Stomach (tissue), 9 donors: ENCODE results near the gene CACNG6. TPM values are rescaled to one million over a fixed set of nuclear protein-coding genes. Genes with fewer than 3 reads are reported as not detected.

Experiments used
- DNase-seq, 2 donors: peaks; one replicate each; pipeline versions ENCODE4 v3.0.0 to v3.0.0-alpha.2; 2013 to 2019
- H3K27ac ChIP-seq, 5 donors: fragments of 200-600 bp in 4 of 5; sonication (generic) in 4 of 5; one replicate each; pipeline ENCODE4 v1.5.1; 2013 to 2019; ENCODE audit warnings: mild to moderate bottlenecking in 1 of 5, moderate library complexity in 1 of 5
- H3K27me3 ChIP-seq, 3 donors: fragments of 200-600 bp; sonication (generic); one replicate each; pipeline ENCODE4 v1.5.1; 2017 to 2019; ENCODE audit warnings: mixed run types in 1 of 3
- H3K36me3 ChIP-seq, 4 donors: fragments of 200-600 bp; sonication (generic); 1 replicate in 3 of 4; 2 replicates in 1 of 4; pipeline ENCODE4 v1.5.1; 2016 to 2019
- H3K4me1 ChIP-seq, 4 donors: fragments of 200-600 bp; sonication (generic); one replicate each; pipeline ENCODE4 v1.5.1; 2016 to 2019
- H3K4me3 ChIP-seq, 4 donors: fragments of 200-600 bp; sonication (generic) in 3 of 4; one replicate each; pipeline ENCODE4 v1.5.1; 2016 to 2019; ENCODE audit warnings: mild to moderate bottlenecking in 1 of 4
- H3K9me3 ChIP-seq, 4 donors: fragments of 200-600 bp; sonication (generic); one replicate each; pipeline ENCODE4 v1.5.1; 2016 to 2019
- EP300 ChIP-seq: sonication (generic); formaldehyde crosslinking; IDR thresholded peaks from one replicate; pipeline ENCODE4 v1.6.1; 2017; ENCODE audit warnings: antibody characterized with exemption
- POLR2A ChIP-seq, 4 donors: fragments of 450-650 bp; IDR thresholded peaks; one replicate each; pipeline ENCODE4 v1.6.1; 2016; ENCODE audit warnings: antibody characterized with exemption in 4 of 4, control low read depth in 2 of 4, mild to moderate bottlenecking in 1 of 4, moderate library complexity in 1 of 4
- POLR2AphosphoS5 ChIP-seq, 3 donors: sonication (generic); formaldehyde crosslinking; IDR thresholded peaks; one replicate each; pipeline ENCODE4 v1.6.1; 2016; ENCODE audit warnings: antibody characterized with exemption in 3 of 3
- WGBS, 5 donors: extraction: QIAGEN DNeasy Blood & Tissue Kit in 3 of 5; methylation state at CpG; one replicate each; pipeline versions ENCODE4 v1.1.5 to v1.1.7; 2013 to 2018; 5-methylcytosine and 5-hydroxymethylcytosine counted together
- intact Hi-C: fragments of 100-400 bp; cut with DNase I; formaldehyde crosslinking; loops from one replicate; pipeline ENCODE4 v1.15.1; 2023; ENCODE audit warnings: low total_unique reads
- polyA plus RNA-seq, 3 donors: library from polyadenylated mRNA; stranded (reverse); fragments of 200-250 nt; gene quantifications; one replicate each; pipeline ENCODE4 v1.2.3, GENCODE V29; 2013
- total RNA-seq, 5 donors: library from RNA; depleted of rRNA; stranded (reverse); fragments of >200 nt; gene quantifications; one replicate each; pipeline versions ENCODE4 v1.1.0 to v1.2.3, GENCODE V29; 2014 to 2016
- TF ChIP-seq, protein P1 (sequence below), 7 experiments: fragments of 450-650 bp in 4 of 7; fragments of 200-600 bp in 3 of 7; sonication (generic) in 3 of 7; IDR thresholded peaks; one replicate each; pipeline ENCODE4 v1.5.1; 2016 to 2019; ENCODE audit warnings: antibody characterized with exemption in 7 of 7, control low read depth in 2 of 7, mild to moderate bottlenecking in 1 of 7
- donor health status: healthy with polysubstance abuse.
- donor health status: Bipolar disorder and iron deficiency.
- donor health status: healthy.

The CACNG6 gene
- total and polyA plus RNA-seq, 8 donors, result 0.13 to 0.58 (median 0.46) TPM; not detected in 5

- DNase-seq, result no peak
- TF ChIP-seq POLR2A (IDR thresholded peaks at IDR 0.05) (no peak), EP300 (no peak), POLR2AphosphoS5 (IDR thresholded peaks at IDR 0.05) (no peak)
- TF ChIP-seq, protein P1, sequence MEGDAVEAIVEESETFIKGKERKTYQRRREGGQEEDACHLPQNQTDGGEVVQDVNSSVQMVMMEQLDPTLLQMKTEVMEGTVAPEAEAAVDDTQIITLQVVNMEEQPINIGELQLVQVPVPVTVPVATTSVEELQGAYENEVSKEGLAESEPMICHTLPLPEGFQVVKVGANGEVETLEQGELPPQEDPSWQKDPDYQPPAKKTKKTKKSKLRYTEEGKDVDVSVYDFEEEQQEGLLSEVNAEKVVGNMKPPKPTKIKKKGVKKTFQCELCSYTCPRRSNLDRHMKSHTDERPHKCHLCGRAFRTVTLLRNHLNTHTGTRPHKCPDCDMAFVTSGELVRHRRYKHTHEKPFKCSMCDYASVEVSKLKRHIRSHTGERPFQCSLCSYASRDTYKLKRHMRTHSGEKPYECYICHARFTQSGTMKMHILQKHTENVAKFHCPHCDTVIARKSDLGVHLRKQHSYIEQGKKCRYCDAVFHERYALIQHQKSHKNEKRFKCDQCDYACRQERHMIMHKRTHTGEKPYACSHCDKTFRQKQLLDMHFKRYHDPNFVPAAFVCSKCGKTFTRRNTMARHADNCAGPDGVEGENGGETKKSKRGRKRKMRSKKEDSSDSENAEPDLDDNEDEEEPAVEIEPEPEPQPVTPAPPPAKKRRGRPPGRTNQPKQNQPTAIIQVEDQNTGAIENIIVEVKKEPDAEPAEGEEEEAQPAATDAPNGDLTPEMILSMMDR (IDR thresholded peaks at IDR 0.05), result no peak
- Histone ChIP-seq H3K36me3 (no peaks in the 10 kb centered on the region), H3K27me3 (peaks cover 0 to 80% (median 11%) of the 10 kb centered on the region in 3 donors), H3K4me3 (no peak overlapping the region), H3K4me1 (peaks cover 0 to 6% (median 0%) of the 10 kb centered on the region in 4 donors), H3K9me3 (peaks cover 0 to 4% (median 0%) of the 10 kb centered on the region in 4 donors), H3K27ac (no peak overlapping the region)
- intact Hi-C loops, result no loop called here
- WGBS, 5 donors, result 86 to 93% (median 87%) methylated on average over 6 of the region's 6 CpGs
These were observed 22.1 kb upstream of the CACNG6 start for GRCh38 chr19:53969366-53969765.

GRCh38 chr19:53971673-53972072 lies 19.8 kb upstream of the CACNG6 start:
- 44 to 63% (median 53%) methylated on average over 10 of the region's 10 CpGs for WGBS, 5 donors
- intact Hi-C loops, result no loop called here

DNA sequence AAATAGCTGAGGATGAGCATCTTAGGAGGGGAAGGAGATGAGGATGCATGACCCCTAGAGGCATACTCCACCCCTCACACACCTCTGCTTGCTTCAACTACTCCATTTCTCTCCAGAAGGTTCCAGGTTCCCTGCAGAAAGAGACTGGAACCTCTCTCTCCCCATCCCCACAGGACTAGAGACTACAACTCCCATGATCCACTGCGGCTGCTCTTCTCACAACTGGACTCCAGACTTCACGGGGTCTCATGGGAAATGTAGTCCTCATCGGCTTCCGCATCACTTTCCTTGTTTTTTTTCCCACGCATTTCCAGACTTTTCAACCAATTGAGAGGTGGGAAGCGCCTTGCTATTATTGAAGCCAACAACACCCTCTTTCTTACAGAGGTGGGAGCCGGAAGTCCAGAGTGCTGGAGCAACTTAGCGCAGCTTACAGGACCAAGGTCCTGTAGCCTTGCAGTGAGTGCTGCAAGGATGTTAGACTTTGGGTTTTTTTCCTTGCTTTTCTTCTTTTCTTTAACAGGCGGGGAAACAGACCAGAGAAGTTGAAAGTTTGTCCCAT lies 13.9 kb upstream of the CACNG6 start:
- 2 to 7% (median 4%) methylated on average over 9 of the region's 9 CpGs for WGBS, 5 donors
- Histone ChIP-seq H3K4me3 (peak overlapping the region; percentile 11 to 33 (median 22)), H3K27me3 (peaks cover 21 to 96% (median 59%) of the 10 kb centered on the region in 3 donors), H3K36me3 (no peaks in the 10 kb centered on the region), H3K9me3 (peaks cover 0 to 7% (median 1%) of the 10 kb centered on the region in 4 donors), H3K27ac (no peak overlapping the region), H3K4me1 (peaks cover 11 to 46% (median 30%) of the 10 kb centered on the region in 4 donors)
- intact Hi-C loops, result no loop called here
- TF ChIP-seq POLR2AphosphoS5 (IDR thresholded peaks at IDR 0.05) (peak in 2 of 3 donors; percentile 39 to 40), EP300 (no peak)
- DNase-seq, result peak; percentile 69 to 94

More at GRCh38 chr19:53971673-53972072, 19.8 kb upstream of the CACNG6 start:
- TF ChIP-seq POLR2AphosphoS5 (IDR thresholded peaks at IDR 0.05), result no peak
- TF ChIP-seq, protein P1 (IDR thresholded peaks at IDR 0.05), result no peak
- no peak for TF ChIP-seq EP300
- TF ChIP-seq POLR2A (IDR thresholded peaks at IDR 0.05), result no peak
- Histone ChIP-seq H3K36me3 (no peaks in the 10 kb centered on the region), H3K27ac (no peak overlapping the region), H3K27me3 (peaks cover 0 to 80% (median 9%) of the 10 kb centered on the region in 3 donors), H3K9me3 (no peaks in the 10 kb centered on the region), H3K4me3 (no peak overlapping the region), H3K4me1 (no peaks in the 10 kb centered on the region)
- no peak for DNase-seq

DNA sequence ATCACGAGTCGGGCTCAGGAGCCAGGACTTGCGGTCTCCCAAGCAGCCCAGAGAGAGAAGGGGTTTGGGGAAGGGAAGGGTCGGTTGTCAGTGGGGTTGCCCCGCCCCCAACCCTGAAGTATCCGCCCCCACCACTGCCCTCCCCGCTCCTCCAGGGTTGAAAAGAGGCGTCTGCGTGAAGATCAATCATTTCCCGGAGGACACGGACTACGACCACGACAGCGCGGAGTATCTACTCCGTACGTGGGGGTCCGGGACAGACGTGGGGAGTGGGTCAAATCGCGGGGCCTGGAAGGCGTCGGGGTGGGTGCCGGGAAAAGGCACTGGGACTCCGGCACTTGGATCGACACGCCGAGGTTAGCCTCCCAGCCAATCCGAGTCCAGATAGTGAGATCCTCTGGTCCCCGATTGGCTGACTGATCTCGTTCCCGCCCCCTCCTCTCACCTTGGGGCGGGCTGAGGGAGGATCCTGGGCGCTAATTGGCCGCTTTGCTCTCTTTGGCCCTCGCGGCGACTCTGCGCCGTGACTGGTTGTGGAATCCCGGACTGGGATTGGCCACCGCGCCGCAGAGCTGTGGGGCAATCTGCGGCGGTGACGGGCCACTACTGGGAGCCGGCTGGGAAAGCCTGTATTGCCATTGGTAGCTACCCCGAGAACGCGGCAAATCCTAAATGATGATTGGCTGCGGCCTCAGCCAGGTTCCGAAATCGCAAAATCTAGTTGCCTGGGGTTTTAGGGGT lies 13.3 kb upstream of the CACNG6 start:
- TF ChIP-seq POLR2AphosphoS5 (IDR thresholded peaks at IDR 0.05), result no peak
- TF ChIP-seq POLR2A (IDR thresholded peaks at IDR 0.05), result no peak
- TF ChIP-seq, protein P1 (IDR thresholded peaks at IDR 0.05), result no peak
- TF ChIP-seq EP300, result no peak
- no peaks in the 10 kb centered on the region for H3K36me3 ChIP-seq
- intact Hi-C loops, result no loop called here
- peak in 1 of 2 donors; percentile 73 for DNase-seq
- peaks cover 11 to 52% (median 32%) of the 10 kb centered on the region in 4 donors for H3K4me1 ChIP-seq
- H3K27me3 ChIP-seq, result peaks cover 21 to 96% (median 65%) of the 10 kb centered on the region in 3 donors
- 8 to 11% (median 9%) methylated on average over 43 to 54 of the region's 54 CpGs for WGBS, 5 donors
- H3K4me3 ChIP-seq, result peak overlapping the region; percentile 11 to 33 (median 22)
- H3K9me3 ChIP-seq, result peaks cover 0 to 7% (median 1%) of the 10 kb centered on the region in 4 donors
- H3K27ac ChIP-seq, result no peak overlapping the region
